Activated CD4-positive, alpha-beta T cell treated with anti-CD3 and anti-CD28 coated beads, Interleukin-2, amount 10 ng/mL, durations not matched to agents 7 days and 5 days (primary cell): Measurements from ENCODE around the gene CXCL10. TPM values are rescaled to one million over a fixed set of nuclear protein-coding genes. Genes with fewer than 3 reads are reported as not detected.
"Not testable (repeated sequence)": the region's sequence is repeated elsewhere in the genome, so short reads cannot be mapped to it uniquely, and the experiment has no call there.

Experiments
- CTCF ChIA-PET: fragments of 350-600 bp; sonication (Branson Sonifier 250); formaldehyde crosslinking; loops from one replicate; lab custom pipeline; 2021; ENCODE audit warnings: antibody characterized with exemption; lab: Charles Lee
- POLR2A ChIA-PET: fragments of 350-600 bp; sonication (Branson Sonifier 250); formaldehyde crosslinking; loops from one replicate; lab custom pipeline; 2021; ENCODE audit warnings: antibody characterized with exemption; lab: Charles Lee
- DNase-seq: peaks from one replicate; pipeline ENCODE4 v3.0.0-alpha.2; 2020
- H3K27ac Mint-ChIP-seq: one replicate; pipeline ENCODE4 v1.8.0; 2021; ENCODE audit warnings: mild to moderate bottlenecking, moderate library complexity, mixed read lengths
- H3K27me3 Mint-ChIP-seq: one replicate; pipeline ENCODE4 v1.8.0; 2021; ENCODE audit warnings: mixed read lengths
- H3K36me3 Mint-ChIP-seq: one replicate; pipeline ENCODE4 v1.8.0; 2021; ENCODE audit warnings: low read depth, mixed read lengths
- H3K4me1 Mint-ChIP-seq: one replicate; pipeline ENCODE4 v1.8.0; 2021; ENCODE audit warnings: mixed read lengths
- H3K4me3 Mint-ChIP-seq: one replicate; pipeline ENCODE4 v1.8.0; 2021; ENCODE audit warnings: mild to moderate bottlenecking, moderate library complexity, mixed read lengths
- H3K9me3 Mint-ChIP-seq: one replicate; pipeline ENCODE4 v1.8.0; 2021; ENCODE audit warnings: mixed read lengths
- total RNA-seq, 2 experiments: library from RNA; stranded (reverse); gene quantifications; one replicate each; pipeline ENCODE4 v1.2.3, GENCODE V29; 2021

CXCL10 gene
- total RNA-seq, 2 experiments from 2014 or later, result 0.27 to 0.40 TPM

- DNase-seq, POLR2A ChIA-PET, H3K4me3 Mint-ChIP-seq, H3K27ac Mint-ChIP-seq, H3K27me3 Mint-ChIP-seq, H3K36me3 Mint-ChIP-seq, H3K9me3 Mint-ChIP-seq, CTCF ChIA-PET, H3K4me1 Mint-ChIP-seq: not testable (repeated sequence)
These were observed 27.3 kb upstream of the CXCL10 start for GRCh38 chr4:76050560-76051050.

- H3K36me3 Mint-ChIP-seq, DNase-seq, CTCF ChIA-PET, H3K27me3 Mint-ChIP-seq, POLR2A ChIA-PET, H3K4me1 Mint-ChIP-seq, H3K4me3 Mint-ChIP-seq, H3K9me3 Mint-ChIP-seq, H3K27ac Mint-ChIP-seq: not testable (repeated sequence)
These were observed 26.6 kb upstream of the CXCL10 start for GRCh38 chr4:76049860-76050416.

- H3K4me3 Mint-ChIP-seq, POLR2A ChIA-PET, H3K27me3 Mint-ChIP-seq, H3K27ac Mint-ChIP-seq, H3K9me3 Mint-ChIP-seq, DNase-seq, H3K36me3 Mint-ChIP-seq, H3K4me1 Mint-ChIP-seq, CTCF ChIA-PET: not testable (repeated sequence)
These were observed 21.4 kb upstream of the CXCL10 start for GRCh38 chr4:76044686-76045085.

GRCh38 chr4:76043306-76043705 is 20.0 kb upstream of the CXCL10 start:
- H3K4me1 Mint-ChIP-seq, H3K27ac Mint-ChIP-seq, H3K4me3 Mint-ChIP-seq, DNase-seq, H3K9me3 Mint-ChIP-seq, H3K27me3 Mint-ChIP-seq, POLR2A ChIA-PET, H3K36me3 Mint-ChIP-seq: not testable (repeated sequence)
- CTCF ChIA-PET, result interaction anchor here (1.3 kb wide), 1 partner anchor 47 kb away, joined by 3 read pairs; no protein-coding TSS in a partner anchor

GRCh38 chr4:76042241-76042998 is 19.1 kb upstream of the CXCL10 start:
- H3K36me3 Mint-ChIP-seq, H3K9me3 Mint-ChIP-seq, H3K4me1 Mint-ChIP-seq, DNase-seq, H3K27me3 Mint-ChIP-seq, POLR2A ChIA-PET: not testable (repeated sequence)
- Mint-ChIP-seq H3K4me3 (peak overlapping the region; percentile 0), H3K27ac (peak overlapping the region; percentile 44)
- CTCF ChIA-PET, result interaction anchor here (1.3 kb wide), 1 partner anchor 46 kb away, joined by 3 read pairs; no protein-coding TSS in a partner anchor

GRCh38 chr4:76036855-76037254 is 13.6 kb upstream of the CXCL10 start:
- Mint-ChIP-seq H3K4me1 (peaks cover 7% of the 10 kb centered on the region), H3K27me3 (no peaks in the 10 kb centered on the region), H3K27ac (no peak overlapping the region), H3K36me3 (no peaks in the 10 kb centered on the region), H3K9me3 (no peaks in the 10 kb centered on the region), H3K4me3 (no peak overlapping the region)
- no peak for DNase-seq
- CTCF ChIA-PET, result interaction anchor here (1.1 to 2.3 kb wide), 3 partner anchors 10 to 41 kb away, joined by 4 to 10 read pairs (median 4); no protein-coding TSS in a partner anchor
- POLR2A ChIA-PET, result no interaction called here

GRCh38 chr4:76035799-76036380 is 12.6 kb upstream of the CXCL10 start, which contains the start of gene CXCL11:
Gene CXCL11, minus strand, starts transcription at chr4:76036070. Its CDS starts 83 bp downstream, at chr4:76035987.
- H3K27ac Mint-ChIP-seq, result no peak within 1 kb of the TSS
- POLR2A ChIA-PET, result no interaction called here
- no peak for DNase-seq
- no peaks in the 10 kb centered on the region for H3K36me3 Mint-ChIP-seq
- no peak within 1 kb of the TSS for H3K4me3 Mint-ChIP-seq
- peaks cover 7% of the 10 kb centered on the region for H3K4me1 Mint-ChIP-seq
- H3K9me3 Mint-ChIP-seq, result no peaks in the 10 kb centered on the region
- CTCF ChIA-PET, result interaction anchor here (1.9 to 2.3 kb wide), 2 partner anchors 9 to 40 kb away, joined by 4 to 10 read pairs; no protein-coding TSS in a partner anchor
- H3K27me3 Mint-ChIP-seq, result no peaks in the 10 kb centered on the region

GRCh38 chr4:76035141-76035540 is 11.8 kb upstream of the CXCL10 start:
- Mint-ChIP-seq H3K36me3 (no peaks in the 10 kb centered on the region), H3K27ac (no peak overlapping the region), H3K4me1 (peaks cover 7% of the 10 kb centered on the region), H3K9me3 (no peaks in the 10 kb centered on the region), H3K4me3 (no peak overlapping the region), H3K27me3 (peaks cover 2% of the 10 kb centered on the region)
- ChIA-PET POLR2A (no interaction called here), CTCF (interaction anchor here (1.9 to 2.3 kb wide), 2 partner anchors 8 to 39 kb away, joined by 4 to 10 read pairs; no protein-coding TSS in a partner anchor)
- DNase-seq, result no peak

GRCh38 chr4:76029300-76029699 is 6.0 kb upstream of the CXCL10 start:
- peaks cover 2% of the 10 kb centered on the region for H3K27me3 Mint-ChIP-seq
- CTCF ChIA-PET, result no interaction called here
- H3K9me3 Mint-ChIP-seq, result no peaks in the 10 kb centered on the region
- H3K4me1 Mint-ChIP-seq, result peaks cover 17% of the 10 kb centered on the region
- POLR2A ChIA-PET, result no interaction called here
- no peak overlapping the region for H3K4me3 Mint-ChIP-seq
- H3K36me3 Mint-ChIP-seq, result peaks cover 2% of the 10 kb centered on the region
- H3K27ac Mint-ChIP-seq, result no peak overlapping the region
- DNase-seq, result no peak

- ChIA-PET POLR2A (no interaction called here), CTCF (no interaction called here)
- DNase-seq, result no peak
- H3K4me1 Mint-ChIP-seq, result peaks cover 26% of the 10 kb centered on the region
- peaks cover 2% of the 10 kb centered on the region for H3K27me3 Mint-ChIP-seq
- no peaks in the 10 kb centered on the region for H3K9me3 Mint-ChIP-seq
- peak overlapping the region; percentile 30 for H3K4me3 Mint-ChIP-seq
- peak overlapping the region; percentile 52 for H3K27ac Mint-ChIP-seq
- peaks cover 2% of the 10 kb centered on the region for H3K36me3 Mint-ChIP-seq
These were observed 5.1 kb upstream of the CXCL10 start for GRCh38 chr4:76028350-76028765.

- H3K9me3 Mint-ChIP-seq, result no peaks in the 10 kb centered on the region
- no peaks in the 10 kb centered on the region for H3K27me3 Mint-ChIP-seq
- H3K4me1 Mint-ChIP-seq, result peaks cover 35% of the 10 kb centered on the region
- ChIA-PET POLR2A (no interaction called here), CTCF (interaction anchor here (0.9 to 1.8 kb wide), 4 partner anchors 14 to 60 kb away, joined by 3 to 5 read pairs (median 4); no protein-coding TSS in a partner anchor)
- H3K27ac Mint-ChIP-seq, result no peak overlapping the region
- H3K36me3 Mint-ChIP-seq, result peaks cover 2% of the 10 kb centered on the region
- no peak overlapping the region for H3K4me3 Mint-ChIP-seq
- no peak for DNase-seq
These were observed 768 bp upstream of the CXCL10 start for GRCh38 chr4:76024065-76024464.

- ChIA-PET CTCF (no interaction called here), POLR2A (no interaction called here)
- H3K4me3 Mint-ChIP-seq, result no peak overlapping the region
These were observed 620 bp downstream of the CXCL10 start for GRCh38 chr4:76022677-76023076.

GRCh38 chr4:76022031-76022430 is 1.3 kb downstream of the CXCL10 start:
- CTCF ChIA-PET, result interaction anchor here (0.8 kb wide), 1 partner anchor 10 kb away, joined by 4 read pairs; no protein-coding TSS in a partner anchor
- Mint-ChIP-seq H3K4me3 (no peak overlapping the region), H3K27me3 (no peaks in the 10 kb centered on the region), H3K36me3 (no peaks in the 10 kb centered on the region), H3K27ac (no peak overlapping the region), H3K4me1 (peaks cover 24% of the 10 kb centered on the region), H3K9me3 (no peaks in the 10 kb centered on the region)
- POLR2A ChIA-PET, result no interaction called here
- no peak for DNase-seq

More at GRCh38 chr4:76022677-76023076, 620 bp downstream of the CXCL10 start:
- Mint-ChIP-seq H3K27ac (no peak overlapping the region), H3K36me3 (no peaks in the 10 kb centered on the region), H3K4me1 (peaks cover 26% of the 10 kb centered on the region), H3K9me3 (no peaks in the 10 kb centered on the region), H3K27me3 (no peaks in the 10 kb centered on the region)
- DNase-seq, result no peak
